Nucleus accumbens (tissue), 56 donors: ENCODE measurements around the gene AP5S1.
"Not testable (repeated sequence)": the region's sequence is repeated elsewhere in the genome, so short reads cannot be mapped to it uniquely, and the experiment has no call there.

Experiments
- DNase-seq, 56 donors: peaks; one replicate each; lab custom pipeline; 2025; lab: John Stamatoyannopoulos, UW

Gene AP5S1

GRCh38 chr20:3788685-3789155, 31.6 kb upstream of the AP5S1 start:
- DNase-seq, result no peak

GRCh38 chr20:3789201-3789600, 31.1 kb upstream of the AP5S1 start:
- not testable (repeated sequence) for DNase-seq

- not testable (repeated sequence) for DNase-seq
Measured at GRCh38 chr20:3794168-3794567, 26.2 kb upstream of the AP5S1 start.

- DNase-seq, result no peak
Measured at GRCh38 chr20:3794701-3795420, 25.5 kb upstream of the AP5S1 start.

- peak; percentile 61 to 97 (median 92) for DNase-seq
Measured at GRCh38 chr20:3795511-3796468, 24.6 kb upstream of the AP5S1 start, which contains the start of gene CDC25B. CDC25B (plus strand) TSS chr20:3796310; CDS start chr20:3796532, 222 bp downstream.

GRCh38 chr20:3796477-3797225, 23.7 kb upstream of the AP5S1 start:
- peak in 3 of 56 donors; percentile 53 to 60 (median 55) for DNase-seq

- no peak for DNase-seq
Measured at GRCh38 chr20:3797226-3797545, 23.2 kb upstream of the AP5S1 start.

- no peak for DNase-seq
Measured at GRCh38 chr20:3797592-3798372, 22.6 kb upstream of the AP5S1 start.

- DNase-seq, result peak in 18 of 56 donors; percentile 5 to 64 (median 22)
Measured at GRCh38 chr20:3798373-3798768, 22.0 kb upstream of the AP5S1 start.

- no peak for DNase-seq
Measured at GRCh38 chr20:3798908-3799248, 21.5 kb upstream of the AP5S1 start.

GRCh38 chr20:3800256-3800877, 20.0 kb upstream of the AP5S1 start:
- no peak for DNase-seq

GRCh38 chr20:3800878-3801260, 19.5 kb upstream of the AP5S1 start:
- no peak for DNase-seq

GRCh38 chr20:3801299-3801698, 19.0 kb upstream of the AP5S1 start:
- DNase-seq, result no peak

GRCh38 chr20:3801846-3802245, 18.5 kb upstream of the AP5S1 start:
- DNase-seq, result no peak

- DNase-seq, result no peak
Measured at GRCh38 chr20:3802524-3803239, 17.7 kb upstream of the AP5S1 start.

- no peak for DNase-seq
Measured at GRCh38 chr20:3803289-3803688, 17.1 kb upstream of the AP5S1 start.

- DNase-seq, result no peak
Measured at GRCh38 chr20:3803854-3804253, 16.5 kb upstream of the AP5S1 start.

GRCh38 chr20:3804254-3804751, 16.0 kb upstream of the AP5S1 start:
- DNase-seq, result no peak

GRCh38 chr20:3804781-3805180, 15.6 kb upstream of the AP5S1 start:
- no peak for DNase-seq
